GM23338 (cell line): ENCODE measurements around the gene TDRD1. TPM values are rescaled to one million over a fixed set of nuclear protein-coding genes. Genes with fewer than 3 reads are reported as not detected.

Experiments used
- ATAC-seq: fragments of 200-7000 bp; cut with Tn5 transposase; 3 replicates; pipeline ENCODE4 v1.9.1; 2020
- DNase-seq: peaks from one replicate; pipeline ENCODE4 v3.0.0-alpha.2; 2015; ENCODE audit warnings: low spot score
- H2AFZ ChIP-seq: fragments of 200-600 bp; sonication (generic); 2 replicates; pipeline ENCODE4 v1.8.0; 2016; ENCODE audit warnings: antibody characterized with exemption, mild to moderate bottlenecking, moderate library complexity
- H3F3A ChIP-seq: fragments of 200-600 bp; sonication (generic); replicated peaks from 2 replicates; pipeline ENCODE4 v1.8.0; 2017; ENCODE audit warnings: antibody characterized with exemption, mixed run types, low read depth
- H3K27ac ChIP-seq: fragments of 200-600 bp; sonication (generic); 2 replicates; pipeline ENCODE4 v1.6.1; 2016; ENCODE audit warnings: low read depth
- H3K27me3 ChIP-seq: fragments of 200-600 bp; sonication (generic); 2 replicates; pipeline ENCODE4 v1.8.0; 2016; ENCODE audit warnings: mild to moderate bottlenecking, mixed run types, moderate library complexity; ENCODE audit not compliant: insufficient read depth
- H3K36me3 ChIP-seq: fragments of 200-600 bp; sonication (generic); 2 replicates; pipeline ENCODE4 v1.8.0; 2016; ENCODE audit warnings: mild to moderate bottlenecking; ENCODE audit not compliant: insufficient read depth
- H3K4me1 ChIP-seq: fragments of 200-600 bp; sonication (generic); 2 replicates; pipeline ENCODE4 v1.8.0; 2016; ENCODE audit warnings: mild to moderate bottlenecking, moderate library complexity; ENCODE audit not compliant: insufficient read depth
- H3K4me2 ChIP-seq: fragments of 200-600 bp; sonication (generic); 2 replicates; pipeline ENCODE4 v1.7.1; 2017; ENCODE audit warnings: mixed run types
- H3K4me3 ChIP-seq: fragments of 200-600 bp; sonication (generic); 2 replicates; pipeline ENCODE4 v1.6.1; 2016; ENCODE audit warnings: mixed run types
- H3K79me2 ChIP-seq: fragments of 200-600 bp; sonication (generic); replicated peaks from 2 replicates; pipeline ENCODE4 v1.8.0; 2017; ENCODE audit warnings: mild to moderate bottlenecking; ENCODE audit not compliant: insufficient read depth
- H3K9me2 ChIP-seq: fragments of 200-600 bp; sonication (generic); 2 replicates; pipeline ENCODE4 v1.8.0; 2017; ENCODE audit not compliant: insufficient read depth
- H4K20me1 ChIP-seq: fragments of 200-600 bp; sonication (generic); replicated peaks from 2 replicates; pipeline ENCODE4 v1.8.0; 2017; ENCODE audit warnings: mild to moderate bottlenecking; ENCODE audit not compliant: insufficient read depth
- H3K27ac Mint-ChIP-seq: 2 replicates; pipeline ENCODE4 v1.8.0; 2020; ENCODE audit warnings: inconsistent platforms, mild to moderate bottlenecking, moderate library complexity, mixed read lengths
- H3K27me3 Mint-ChIP-seq: 3 replicates; pipeline ENCODE4 v1.8.0; 2022; ENCODE audit warnings: low read depth, mild to moderate bottlenecking, moderate library complexity, mixed read lengths, inconsistent platforms; ENCODE audit not compliant: insufficient read depth, poor library complexity
- H3K36me3 Mint-ChIP-seq: 3 replicates; pipeline ENCODE4 v1.8.0; 2021; ENCODE audit warnings: low read depth, mild to moderate bottlenecking, inconsistent platforms, moderate library complexity, mixed read lengths
- H3K4me1 Mint-ChIP-seq: 3 replicates; pipeline ENCODE4 v1.8.0; 2020; ENCODE audit warnings: mild to moderate bottlenecking, inconsistent platforms, mixed read lengths
- H3K4me3 Mint-ChIP-seq: 3 replicates; pipeline ENCODE4 v1.8.0; 2021; ENCODE audit warnings: moderate library complexity, mild to moderate bottlenecking, inconsistent platforms, mixed read lengths
- H3K9me3 Mint-ChIP-seq: 3 replicates; pipeline ENCODE4 v1.8.0; 2020; ENCODE audit warnings: moderate library complexity, mild to moderate bottlenecking, inconsistent platforms, mixed read lengths
- CREB1 ChIP-seq: fragments of 250-450 bp; sonication (Bioruptor Pico); IDR thresholded peaks from 2 replicates; pipeline ENCODE4 v1.5.0; 2020; ENCODE audit warnings: low read depth, mild to moderate bottlenecking, moderate library complexity
- ETS1 ChIP-seq: IDR thresholded peaks from 2 replicates; pipeline ENCODE4 v1.6.1; 2016; ENCODE audit warnings: antibody characterized with exemption
- JUNB ChIP-seq: IDR thresholded peaks from one replicate; pipeline ENCODE4 v1.6.1; 2016; ENCODE audit warnings: antibody characterized with exemption; ENCODE audit not compliant: unreplicated experiment
- POLR2AphosphoS5 ChIP-seq: IDR thresholded peaks from 2 replicates; pipeline ENCODE4 v1.6.1; 2016; ENCODE audit warnings: antibody characterized with exemption, low read depth
- STAT1 ChIP-seq: IDR thresholded peaks from one replicate; pipeline ENCODE4 v1.6.1; 2016; ENCODE audit warnings: antibody characterized with exemption; ENCODE audit not compliant: unreplicated experiment
- ZNF114 ChIP-seq: fragments of 250-450 bp; sonication (Bioruptor Pico); IDR thresholded peaks from 2 replicates; pipeline ENCODE4 v1.5.0; 2020; ENCODE audit warnings: mild to moderate bottlenecking, moderate library complexity
- ZNF331 ChIP-seq: fragments of 250-450 bp; sonication (Bioruptor Pico); IDR thresholded peaks from 2 replicates; pipeline ENCODE4 v1.5.0; 2020; ENCODE audit warnings: low read depth, mild to moderate bottlenecking, moderate library complexity
- ZNF462 ChIP-seq: fragments of 250-450 bp; sonication (Bioruptor Pico); IDR thresholded peaks from 2 replicates; pipeline ENCODE4 v1.5.0; 2020; ENCODE audit warnings: mild to moderate bottlenecking, moderate library complexity
- polyA plus RNA-seq: library from polyadenylated mRNA; unstranded; fragments of >200 nt; fragmentation: Nextera tagmentation; extraction: Ambion mirVana; gene quantifications from 2 replicates; pipeline ENCODE4 v1.2.1, GENCODE V29; 2016
- total RNA-seq: library from RNA; depleted of rRNA; stranded (reverse); fragments of >200 nt; shearing (Covaris generic); gene quantifications from 2 replicates; pipeline ENCODE4 v1.2.3, GENCODE V29; 2014
- TF ChIP-seq, protein P1 (sequence below), 2 experiments: fragments of 200-600 bp in 1 of 2; sonication (generic) in 1 of 2; conservative IDR thresholded peaks; 2 replicates each; pipeline versions ENCODE4 v1.5.1 to v1.6.1; 2016 to 2017; ENCODE audit warnings: antibody characterized with exemption in 2 of 2, low read depth in 2 of 2, mild to moderate bottlenecking in 2 of 2, moderate library complexity in 1 of 2

TDRD1 gene
- total and polyA plus RNA-seq, 2 experiments from 2014 or later: 0.52 to 1.5 TPM

DNA sequence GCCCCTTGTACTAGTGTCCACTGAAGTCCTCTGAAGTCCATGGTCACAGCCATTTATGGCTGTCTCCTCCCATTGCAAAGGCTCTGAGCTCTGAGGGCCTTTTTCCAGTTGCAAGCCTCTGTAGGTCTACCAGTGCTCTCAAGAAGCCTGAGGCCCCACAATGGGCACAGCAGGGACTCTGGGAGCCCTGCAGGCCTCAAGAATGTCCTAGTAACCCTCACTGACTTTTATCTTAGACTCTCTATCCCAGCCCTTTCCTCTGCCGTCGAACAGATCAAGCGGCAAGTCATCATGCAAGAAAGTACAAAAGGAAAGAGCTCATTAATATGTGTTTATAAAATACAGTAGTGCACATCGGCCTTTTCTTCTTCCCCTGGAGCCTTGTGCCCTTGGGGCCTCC, 83.3 kb downstream of the TDRD1 start:
- Histone ChIP-seq H3K79me2 (no peaks in the 10 kb centered on the region), H3F3A (no peaks in the 10 kb centered on the region), H3K27ac (no peak overlapping the region), H2AFZ (no peak overlapping the region), H4K20me1 (no peaks in the 10 kb centered on the region), H3K27me3 (no peaks in the 10 kb centered on the region), H3K4me2 (no peak overlapping the region), H3K9me2 (no peaks in the 10 kb centered on the region), H3K4me3 (no peak overlapping the region), H3K36me3 (no peaks in the 10 kb centered on the region), H3K4me1 (peaks cover 11% of the 10 kb centered on the region; the same call in 1 of the 2 replicates)
- DNase-seq: peak; percentile 27
- ATAC-seq: peak; percentile 96
- no peaks in the 10 kb centered on the region for H3K9me3 Mint-ChIP-seq
- no peak overlapping the region for H3K27ac Mint-ChIP-seq
- H3K27me3 Mint-ChIP-seq: peaks cover 1% of the 10 kb centered on the region
- peaks cover 7% of the 10 kb centered on the region for H3K4me1 Mint-ChIP-seq
- no peak overlapping the region for H3K4me3 Mint-ChIP-seq
- H3K36me3 Mint-ChIP-seq: no peaks in the 10 kb centered on the region
- TF ChIP-seq, protein P1, sequence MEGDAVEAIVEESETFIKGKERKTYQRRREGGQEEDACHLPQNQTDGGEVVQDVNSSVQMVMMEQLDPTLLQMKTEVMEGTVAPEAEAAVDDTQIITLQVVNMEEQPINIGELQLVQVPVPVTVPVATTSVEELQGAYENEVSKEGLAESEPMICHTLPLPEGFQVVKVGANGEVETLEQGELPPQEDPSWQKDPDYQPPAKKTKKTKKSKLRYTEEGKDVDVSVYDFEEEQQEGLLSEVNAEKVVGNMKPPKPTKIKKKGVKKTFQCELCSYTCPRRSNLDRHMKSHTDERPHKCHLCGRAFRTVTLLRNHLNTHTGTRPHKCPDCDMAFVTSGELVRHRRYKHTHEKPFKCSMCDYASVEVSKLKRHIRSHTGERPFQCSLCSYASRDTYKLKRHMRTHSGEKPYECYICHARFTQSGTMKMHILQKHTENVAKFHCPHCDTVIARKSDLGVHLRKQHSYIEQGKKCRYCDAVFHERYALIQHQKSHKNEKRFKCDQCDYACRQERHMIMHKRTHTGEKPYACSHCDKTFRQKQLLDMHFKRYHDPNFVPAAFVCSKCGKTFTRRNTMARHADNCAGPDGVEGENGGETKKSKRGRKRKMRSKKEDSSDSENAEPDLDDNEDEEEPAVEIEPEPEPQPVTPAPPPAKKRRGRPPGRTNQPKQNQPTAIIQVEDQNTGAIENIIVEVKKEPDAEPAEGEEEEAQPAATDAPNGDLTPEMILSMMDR (conservative IDR thresholded peaks at IDR 0.05; ENCODE audit: low read depth in 2 of 2): no peak
- no peak for TF ChIP-seq ZNF462 (CRISPR knock-in tag)
- no peak for TF ChIP-seq ZNF114
- TF ChIP-seq CREB1: no peak
- TF ChIP-seq POLR2AphosphoS5: no peak
- no peak for TF ChIP-seq JUNB
- no peak for TF ChIP-seq STAT1
- no peak for TF ChIP-seq ETS1
- TF ChIP-seq ZNF331 (CRISPR knock-in tag): no peak
